Lower leg skin (tissue), 3 donors: ENCODE results near the gene EXOC6B.

Experiments used
- CTCF ChIP-seq, 3 donors: fragments of 450-650 bp; IDR thresholded peaks; one replicate each; pipeline ENCODE4 v1.5.1; 2016; ENCODE audit warnings: antibody characterized with exemption in 3 of 3, mild to moderate bottlenecking in 3 of 3, moderate library complexity in 2 of 3
- POLR2A ChIP-seq, 2 donors: fragments of 450-650 bp; IDR thresholded peaks; one replicate each; pipeline ENCODE4 v1.6.1; 2016 to 2017; ENCODE audit warnings: antibody characterized with exemption in 2 of 2, mild to moderate bottlenecking in 1 of 2, moderate library complexity in 1 of 2

- TF ChIP-seq CTCF (IDR thresholded peaks at IDR 0.05) (no peak), POLR2A (IDR thresholded peaks at IDR 0.05) (no peak)
Measured at GRCh38 chr2:72237549-72237948, 588.3 kb downstream of the EXOC6B start.
